Activated effector memory CD4-positive, alpha-beta T cell treated with Interleukin-2 at 50 U/mL for 16 hours (primary cell): Measurements from ENCODE around the gene TRIM68.

ENCODE experiments used
- DNase-seq: peaks from one replicate; pipeline ENCODE4 v3.0.0-alpha.2; 2020

The TRIM68 gene

DNA sequence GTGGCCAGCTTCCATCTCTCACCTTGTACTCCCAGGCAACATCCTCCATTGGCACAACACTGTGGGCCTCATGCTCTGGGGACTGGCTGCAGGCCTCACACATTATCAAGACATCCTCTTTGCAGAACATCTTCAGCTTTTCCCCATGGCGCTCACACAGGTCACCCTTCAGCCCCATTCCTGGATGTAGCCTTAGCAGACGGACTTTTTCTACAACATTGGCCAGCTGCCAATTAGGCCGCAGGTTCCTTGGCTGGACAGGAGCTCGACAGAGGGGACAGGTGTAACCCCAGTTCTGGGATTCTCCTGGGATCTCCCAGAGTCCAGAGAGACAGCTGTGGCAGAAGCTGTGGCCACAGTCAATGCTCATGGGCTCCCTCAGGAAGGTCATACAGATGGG, 3.0 kb downstream of the TRIM68 start:
- DNase-seq = no peak

DNA sequence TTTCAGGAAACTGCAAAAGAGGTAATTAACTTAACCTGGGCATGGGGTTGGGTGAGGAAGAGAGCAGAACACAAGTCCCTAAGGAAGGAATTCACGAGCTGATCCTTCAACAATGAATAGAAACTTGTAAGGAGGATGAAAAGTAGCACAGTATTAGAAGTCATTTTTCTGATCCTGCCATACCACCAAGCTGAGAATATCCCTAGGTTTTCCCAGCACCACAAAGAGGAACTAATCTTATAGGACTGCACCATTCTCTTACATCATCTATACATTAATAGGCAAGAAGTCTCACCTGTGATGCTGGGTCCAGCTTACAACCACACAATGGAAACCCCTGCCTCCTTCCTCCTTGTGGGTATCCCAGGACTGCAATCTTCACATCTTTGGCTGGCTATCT, 14.3 kb downstream of the TRIM68 start, which contains the start of gene OR52I1:
OR52I1 (plus strand) TSS at position 301 of the 400 bp plus-strand sequence; CDS start at position 301, 0 bp downstream.
- no peak for DNase-seq

DNA sequence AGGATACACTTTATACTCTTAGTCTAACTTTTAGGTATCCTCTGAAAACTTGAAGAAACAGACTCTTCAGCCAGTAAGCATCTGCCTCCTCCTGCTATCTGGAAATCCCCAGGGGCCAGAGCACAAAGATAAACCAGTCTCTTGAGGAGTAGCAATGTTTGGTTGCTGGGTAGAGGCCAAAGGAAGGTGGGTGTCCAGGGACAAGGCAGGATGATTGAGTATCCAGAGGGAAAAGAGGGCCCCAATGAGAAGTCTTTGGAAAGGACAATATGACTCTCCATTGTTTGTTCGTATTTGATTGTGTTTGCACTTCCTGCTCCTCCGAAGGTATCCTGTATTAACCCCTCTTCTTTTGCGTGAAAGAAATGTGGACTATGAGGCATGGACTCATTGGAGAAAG, 19.0 kb downstream of the TRIM68 start:
- no peak for DNase-seq

DNA sequence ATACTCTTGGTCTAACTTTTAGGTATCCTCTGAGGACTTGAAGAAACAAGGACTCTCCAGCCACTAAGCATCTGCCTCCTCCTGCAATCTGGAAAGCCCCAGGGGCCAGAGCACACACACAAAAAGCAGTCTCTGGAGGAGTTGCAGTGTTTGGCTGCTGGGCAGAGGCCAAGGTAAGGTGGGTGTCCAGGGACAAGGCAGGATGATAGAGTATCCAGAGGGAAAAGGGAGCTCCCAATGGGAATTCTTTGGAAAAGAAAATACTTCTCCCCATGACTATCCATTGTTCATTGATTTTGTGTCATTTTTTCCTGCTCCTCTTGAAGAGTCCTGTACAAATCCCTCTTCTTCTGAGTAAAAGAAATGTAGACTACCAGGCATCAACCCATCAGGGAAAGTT, 26.6 kb downstream of the TRIM68 start, which contains the start of gene OR52I2:
OR52I2 (plus strand) TSS at position 301 of the 400 bp plus-strand sequence.
- DNase-seq = no peak

DNA sequence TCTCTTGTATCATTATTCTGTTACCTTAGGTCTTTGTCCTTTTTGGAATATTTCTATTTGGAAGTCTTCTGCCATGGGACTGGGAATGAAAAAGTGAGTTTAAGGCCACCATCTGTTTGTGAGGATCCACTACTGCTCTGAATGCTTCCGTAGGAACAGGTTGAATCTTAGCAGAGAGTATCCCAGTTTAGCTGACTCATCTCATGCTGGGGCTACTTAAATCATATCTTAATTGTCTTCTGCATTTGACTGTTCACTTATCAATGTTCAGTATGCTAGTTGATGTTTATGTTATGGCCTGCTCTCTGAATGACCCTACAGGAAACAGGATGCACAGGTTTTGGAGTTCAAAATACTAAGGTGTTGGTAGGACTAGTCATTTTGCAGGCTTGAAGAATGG, 27.9 kb downstream of the TRIM68 start:
- no peak for DNase-seq

DNA sequence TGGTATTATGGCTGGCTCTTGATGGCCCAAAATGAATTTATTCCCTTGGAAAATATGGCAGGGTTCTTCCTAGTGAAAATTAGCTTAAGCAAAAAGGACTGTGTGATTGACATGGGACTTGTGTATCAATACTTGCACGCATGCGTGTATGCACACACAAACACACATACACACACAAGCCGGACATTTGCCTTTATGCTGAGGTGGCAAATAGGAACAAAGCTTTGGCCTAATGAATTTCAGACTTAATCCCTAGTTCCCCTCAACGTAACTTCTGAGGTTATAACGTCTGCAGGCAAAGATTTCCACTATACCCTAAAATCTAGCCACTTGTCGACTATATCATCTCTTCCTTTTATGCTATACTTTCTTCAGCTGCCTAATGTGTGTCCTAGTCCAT, 29.4 kb downstream of the TRIM68 start:
- DNase-seq = no peak

DNA sequence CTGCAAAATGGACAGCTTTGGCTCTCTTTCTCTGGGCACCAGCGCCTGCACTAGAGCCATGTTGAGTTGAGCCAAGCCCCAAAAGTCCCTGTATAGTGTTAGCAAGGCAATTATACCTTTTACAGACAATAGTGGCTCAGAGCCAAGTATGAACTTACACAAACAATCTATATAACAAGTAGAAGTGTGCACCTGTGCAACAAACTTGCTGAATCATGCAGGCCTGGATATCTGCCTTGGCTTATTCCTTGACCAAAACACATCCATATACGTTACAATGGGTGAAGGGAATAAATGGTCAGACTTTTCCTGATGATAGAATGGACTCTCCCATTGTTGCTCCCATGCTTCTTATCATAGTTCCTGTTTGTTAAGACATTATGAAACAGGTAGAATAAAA, 30.3 kb downstream of the TRIM68 start:
- no peak for DNase-seq

DNA sequence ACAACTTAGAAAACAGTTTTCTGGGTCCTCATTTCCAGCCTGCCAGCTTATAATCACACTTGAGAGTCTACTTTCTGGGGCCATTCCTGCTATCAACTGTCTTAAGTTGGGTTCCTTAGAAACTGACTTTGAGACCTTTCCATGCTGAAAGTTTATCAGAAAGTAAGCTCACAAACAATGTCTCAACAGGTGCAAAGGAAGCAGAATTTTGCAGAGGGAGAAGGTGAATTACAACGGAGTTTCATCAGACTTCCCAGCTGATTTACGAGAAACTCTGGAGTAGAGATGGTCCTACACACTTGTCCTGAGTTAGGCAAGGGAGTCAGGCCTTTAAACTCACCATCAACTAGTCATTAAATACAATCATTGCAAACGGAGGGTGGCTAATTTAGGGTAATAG, 31.2 kb downstream of the TRIM68 start:
- no peak for DNase-seq

DNA sequence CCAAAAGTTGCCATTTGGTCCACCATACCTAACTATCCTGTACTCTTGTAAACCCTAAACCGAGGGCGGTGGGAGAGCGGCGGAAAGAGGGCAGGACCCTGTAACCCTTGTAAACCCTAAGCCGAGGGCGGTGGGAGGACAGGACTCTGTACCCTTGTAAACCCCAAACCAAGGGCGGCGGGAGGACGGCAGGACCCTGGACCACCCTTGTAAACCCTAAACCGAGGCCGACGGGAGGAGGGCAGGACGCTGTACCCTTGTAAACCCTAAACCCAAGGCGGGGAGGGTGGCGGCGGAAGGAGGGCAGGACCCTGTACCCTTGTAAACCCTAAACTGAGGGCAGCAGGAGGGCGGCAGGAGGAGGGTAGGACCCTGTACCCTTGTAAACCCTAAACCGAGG, 39.0 kb downstream of the TRIM68 start:
- DNase-seq = no peak

DNA sequence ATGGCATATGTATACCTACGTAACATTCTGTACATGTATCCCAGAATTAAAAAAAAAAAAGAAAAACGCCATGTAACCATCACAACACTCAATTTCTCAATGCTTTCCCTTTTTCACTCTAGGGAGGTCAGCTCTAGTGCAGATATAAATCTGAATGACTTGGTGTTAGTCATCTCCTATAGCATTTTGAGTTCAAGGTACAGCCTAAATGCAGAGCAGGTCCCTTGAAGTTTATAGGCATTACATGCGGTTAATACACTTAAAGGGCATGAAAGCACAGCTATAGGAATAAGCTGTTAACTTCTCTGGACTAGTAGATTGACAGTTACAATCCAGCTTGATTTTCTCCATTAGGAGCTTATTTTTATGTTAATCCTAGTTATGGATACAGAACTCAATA, 42.7 kb downstream of the TRIM68 start:
- DNase-seq = no peak

DNA sequence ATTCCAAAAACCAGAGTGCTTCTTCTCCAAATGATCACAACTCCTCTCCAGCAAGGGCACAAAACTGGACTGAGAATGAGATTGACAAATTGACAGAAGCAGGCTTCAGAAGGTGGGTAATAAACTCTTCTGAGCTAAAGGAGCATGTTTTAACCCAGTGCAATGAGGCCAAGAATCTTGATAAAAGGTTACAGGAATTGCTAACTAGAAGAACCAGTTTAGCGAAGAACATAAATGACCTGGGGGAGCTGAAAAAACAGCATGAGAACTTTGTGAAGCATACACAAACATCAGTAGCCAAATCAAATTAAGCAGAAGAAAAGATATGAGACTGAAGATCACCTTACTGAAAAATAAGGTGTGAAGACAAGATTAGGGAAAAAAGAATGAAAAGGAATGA, 47.6 kb downstream of the TRIM68 start:
- DNase-seq = no peak

DNA sequence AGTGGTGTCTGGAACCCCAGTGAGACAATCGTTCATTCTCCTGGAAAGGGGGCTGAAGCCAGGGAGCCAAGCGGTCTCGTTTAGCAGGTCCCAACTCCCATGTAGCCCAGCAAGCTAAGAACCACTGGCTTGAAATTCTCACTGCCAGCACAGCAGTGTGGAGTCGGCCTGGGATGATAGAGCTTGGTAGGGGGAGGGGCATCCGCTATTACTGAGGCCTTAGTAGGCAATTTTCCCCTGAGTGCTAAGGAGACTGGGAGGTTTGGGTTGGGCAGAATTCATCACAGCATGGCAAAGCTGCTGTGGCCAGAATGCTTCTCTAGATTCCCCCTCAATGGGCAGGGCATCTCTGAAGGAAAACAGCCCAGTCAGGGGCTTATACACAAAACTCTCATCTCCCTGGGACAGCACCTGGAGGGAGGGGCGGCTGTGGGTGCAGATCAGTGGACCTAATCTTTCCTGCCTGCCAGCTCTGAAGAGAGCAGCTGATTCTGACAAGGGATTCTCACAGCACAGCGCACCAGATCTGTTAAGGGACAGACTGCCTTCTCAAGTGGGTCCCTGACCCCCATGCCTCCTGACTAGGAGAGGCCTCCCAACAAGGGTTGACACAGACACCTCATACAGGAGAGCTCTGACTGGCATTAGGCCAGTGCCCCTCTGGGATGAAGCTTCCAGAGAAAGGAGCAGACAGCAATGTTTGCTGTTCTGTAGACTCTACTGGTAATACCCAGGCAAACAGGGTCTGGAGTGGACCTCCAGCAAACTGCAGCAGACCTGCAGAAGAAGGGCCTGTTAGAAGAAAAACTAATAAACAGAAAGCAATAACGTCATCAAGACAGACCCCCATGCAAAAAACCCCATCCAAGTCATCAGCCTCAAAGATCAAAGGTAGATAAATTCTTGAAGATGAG, 48.2 kb downstream of the TRIM68 start:
- DNase-seq = no peak

DNA sequence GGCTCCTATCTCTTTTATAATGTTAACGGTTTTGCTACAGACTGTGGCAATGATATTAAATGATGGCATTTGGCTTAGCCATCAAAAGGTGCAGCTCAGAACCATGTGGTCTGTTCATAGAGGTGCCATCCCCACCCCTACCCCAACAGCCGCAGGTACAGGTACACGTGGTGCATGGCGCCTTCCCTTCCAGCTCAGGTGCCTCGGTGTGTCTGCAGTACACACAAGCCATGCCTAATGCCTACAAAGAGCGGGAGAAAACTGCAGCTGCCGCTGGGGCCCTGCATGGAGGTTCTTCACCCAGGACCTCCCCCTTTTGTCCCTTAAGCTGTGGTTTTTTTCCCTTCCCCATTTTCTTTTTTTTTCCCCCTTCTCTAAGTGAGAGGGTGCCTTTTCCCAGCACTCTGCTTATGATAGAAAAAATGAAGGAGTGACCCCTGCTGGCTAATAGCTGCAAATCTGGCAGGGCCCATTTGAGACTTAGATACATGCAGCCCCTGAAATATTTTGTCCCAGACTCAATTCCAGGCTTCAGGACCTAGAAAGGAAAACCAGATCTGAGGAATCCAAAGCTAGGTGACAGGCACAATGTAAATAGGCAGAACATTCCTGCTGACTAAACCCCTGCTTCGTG, 56.6 kb downstream of the TRIM68 start:
- no peak for DNase-seq
